H9 (cell line): ENCODE data around the gene ARHGEF33. TPM values are rescaled to one million over a fixed set of nuclear protein-coding genes. Genes with fewer than 3 reads are reported as not detected.

Source experiments
- DNase-seq: peaks from one replicate; pipeline ENCODE4 v3.0.0-alpha.2; 2017
- H2AFZ ChIP-seq: one replicate; pipeline ENCODE4 v1.6.1; 2013; ENCODE audit warnings: mild to moderate bottlenecking, low read length, control low read depth, moderate library complexity
- H2AK5ac ChIP-seq: 2 replicates; pipeline ENCODE4 v1.6.1; 2013; ENCODE audit warnings: low read length, control low read depth, mixed read lengths; ENCODE audit not compliant: insufficient read length
- H2BK120ac ChIP-seq: one replicate; pipeline ENCODE4 v1.6.1; 2013; ENCODE audit warnings: low read depth, mild to moderate bottlenecking, low read length, control low read depth, inconsistent platforms; ENCODE audit not compliant: poor library complexity, severe bottlenecking
- H2BK12ac ChIP-seq: 2 replicates; pipeline ENCODE4 v1.6.1; 2013; ENCODE audit warnings: low read length, control low read depth, mixed read lengths, low read depth; ENCODE audit not compliant: insufficient read length
- H2BK15ac ChIP-seq: 2 replicates; pipeline ENCODE4 v1.6.1; 2013; ENCODE audit warnings: low read depth, low read length, control low read depth
- H2BK20ac ChIP-seq: one replicate; pipeline ENCODE4 v1.6.1; 2013; ENCODE audit warnings: low read depth, mild to moderate bottlenecking, low read length, control low read depth, inconsistent platforms; ENCODE audit not compliant: poor library complexity, severe bottlenecking
- H2BK5ac ChIP-seq: 2 replicates; pipeline ENCODE4 v1.6.1; 2013; ENCODE audit warnings: low read length, control low read depth, mixed read lengths; ENCODE audit not compliant: insufficient read length
- H3K14ac ChIP-seq: 2 replicates; pipeline ENCODE4 v1.6.1; 2013; ENCODE audit warnings: low read length, control low read depth; ENCODE audit not compliant: insufficient read depth
- H3K18ac ChIP-seq: 2 replicates; pipeline ENCODE4 v1.6.1; 2013; ENCODE audit warnings: low read depth, mild to moderate bottlenecking, mixed read lengths, low read length, control low read depth; ENCODE audit not compliant: insufficient read length
- H3K23ac ChIP-seq: 2 replicates; pipeline ENCODE4 v1.6.1; 2013; ENCODE audit warnings: low read length, control low read depth, mixed read lengths, low read depth; ENCODE audit not compliant: insufficient read length
- H3K23me2 ChIP-seq: 2 replicates; pipeline ENCODE4 v1.6.1; 2013; ENCODE audit warnings: low read depth, mild to moderate bottlenecking, mixed read lengths, low read length, control low read depth; ENCODE audit not compliant: insufficient read length, poor library complexity, severe bottlenecking
- H3K27ac ChIP-seq: 2 replicates; pipeline ENCODE4 v1.5.1; 2013; ENCODE audit warnings: low read length, control low read depth, mixed read lengths, low read depth; ENCODE audit not compliant: insufficient read length
- H3K27me3 ChIP-seq: 2 replicates; pipeline ENCODE4 v1.6.1; 2013; ENCODE audit warnings: low read length, control low read depth, inconsistent platforms; ENCODE audit not compliant: insufficient read depth
- H3K4ac ChIP-seq: 2 replicates; pipeline ENCODE4 v1.6.1; 2013; ENCODE audit warnings: low read depth, mild to moderate bottlenecking, control low read depth, inconsistent platforms, low read length, moderate library complexity
- H3K4me1 ChIP-seq: 2 replicates; pipeline ENCODE4 v1.6.1; 2013; ENCODE audit warnings: low read length, control low read depth, inconsistent platforms; ENCODE audit not compliant: insufficient read depth
- H3K4me2 ChIP-seq: 2 replicates; pipeline ENCODE4 v1.6.1; 2013; ENCODE audit warnings: low read length, control low read depth, mixed read lengths; ENCODE audit not compliant: insufficient read length, insufficient read depth
- H3K56ac ChIP-seq: 2 replicates; pipeline ENCODE4 v1.6.1; 2013; ENCODE audit warnings: low read depth, mild to moderate bottlenecking, mixed read lengths, low read length, control low read depth; ENCODE audit not compliant: insufficient read length
- H3K79me1 ChIP-seq: 2 replicates; pipeline ENCODE4 v1.6.1; 2013; ENCODE audit warnings: low read depth, mild to moderate bottlenecking, moderate library complexity, low read length, control low read depth, inconsistent platforms; ENCODE audit not compliant: insufficient read depth, poor library complexity, severe bottlenecking
- H3K79me2 ChIP-seq: 2 replicates; pipeline ENCODE4 v1.6.1; 2013; ENCODE audit warnings: low read length, control low read depth, inconsistent platforms; ENCODE audit not compliant: insufficient read depth
- H3K9ac ChIP-seq: 2 replicates; pipeline ENCODE4 v1.6.1; 2013; ENCODE audit warnings: low read length, control low read depth, mixed read lengths; ENCODE audit not compliant: insufficient read length; ENCODE audit errors: extremely low read depth
- H3K9me3 ChIP-seq: one replicate; pipeline ENCODE4 v1.6.1; 2013; ENCODE audit warnings: low read depth, low read length, inconsistent platforms; ENCODE audit not compliant: control insufficient read depth
- H3T11ph ChIP-seq: one replicate; pipeline ENCODE4 v1.6.1; 2013; ENCODE audit warnings: mild to moderate bottlenecking, low read length, control low read depth, inconsistent platforms
- H4K20me1 ChIP-seq: one replicate; pipeline ENCODE4 v1.6.1; 2013; ENCODE audit not compliant: control insufficient read depth, insufficient read length, insufficient read depth
- H4K5ac ChIP-seq: 2 replicates; pipeline ENCODE4 v1.6.1; 2013; ENCODE audit warnings: low read depth, mild to moderate bottlenecking, mixed read lengths, low read length, control low read depth; ENCODE audit not compliant: insufficient read length
- H4K8ac ChIP-seq: replicated peaks from 2 replicates; pipeline ENCODE4 v1.6.1; 2013; ENCODE audit warnings: low read length, control low read depth, mixed read lengths, low read depth; ENCODE audit not compliant: insufficient read length
- H4K91ac ChIP-seq: 2 replicates; pipeline ENCODE4 v1.6.1; 2013; ENCODE audit warnings: low read depth, mild to moderate bottlenecking, moderate library complexity, mixed read lengths, low read length, control low read depth; ENCODE audit not compliant: insufficient read length
- H3K27ac Mint-ChIP-seq, 3 experiments: 2 replicates in 2 of 3; 3 replicates in 1 of 3; pipeline ENCODE4 v1.8.0; 2020 to 2021; ENCODE audit warnings: mixed read lengths in 3 of 3, mild to moderate bottlenecking in 1 of 3, moderate library complexity in 1 of 3
- H3K27me3 Mint-ChIP-seq: 2 replicates; pipeline ENCODE4 v1.8.0; 2021; ENCODE audit warnings: low read depth, mild to moderate bottlenecking, moderate library complexity, mixed read lengths
- H3K36me3 Mint-ChIP-seq, 3 experiments: 2 replicates in 2 of 3; 3 replicates in 1 of 3; pipeline ENCODE4 v1.8.0; 2020 to 2021; ENCODE audit warnings: low read depth in 3 of 3, mixed read lengths in 3 of 3; ENCODE audit not compliant: insufficient read depth in 1 of 3
- H3K4me1 Mint-ChIP-seq, 2 experiments: 2 replicates each; pipeline ENCODE4 v1.8.0; 2020; ENCODE audit warnings: mixed read lengths in 2 of 2
- H3K4me3 Mint-ChIP-seq, 2 experiments: 2 replicates in 1 of 2; 3 replicates in 1 of 2; pipeline ENCODE4 v1.8.0; 2020 to 2021; ENCODE audit warnings: mild to moderate bottlenecking in 2 of 2, mixed read lengths in 2 of 2, moderate library complexity in 1 of 2
- H3K9me3 Mint-ChIP-seq, 2 experiments: 2 replicates in 1 of 2; 3 replicates in 1 of 2; pipeline ENCODE4 v1.8.0; 2020; ENCODE audit warnings: mild to moderate bottlenecking in 2 of 2, mixed read lengths in 2 of 2, moderate library complexity in 1 of 2
- CTCF ChIP-seq: fragments of 200-600 bp; sonication (generic); conservative IDR thresholded peaks from 3 replicates; pipeline ENCODE4 v1.8.0; 2021; ENCODE audit warnings: antibody characterized with exemption, mild to moderate bottlenecking
- total RNA-seq: library from RNA; stranded (reverse); gene quantifications from 2 replicates; pipeline ENCODE4 v1.2.1, GENCODE V29; 2021

The ARHGEF33 gene
- total RNA-seq, 1 experiment from 2014 or later: 0.92 TPM

DNA sequence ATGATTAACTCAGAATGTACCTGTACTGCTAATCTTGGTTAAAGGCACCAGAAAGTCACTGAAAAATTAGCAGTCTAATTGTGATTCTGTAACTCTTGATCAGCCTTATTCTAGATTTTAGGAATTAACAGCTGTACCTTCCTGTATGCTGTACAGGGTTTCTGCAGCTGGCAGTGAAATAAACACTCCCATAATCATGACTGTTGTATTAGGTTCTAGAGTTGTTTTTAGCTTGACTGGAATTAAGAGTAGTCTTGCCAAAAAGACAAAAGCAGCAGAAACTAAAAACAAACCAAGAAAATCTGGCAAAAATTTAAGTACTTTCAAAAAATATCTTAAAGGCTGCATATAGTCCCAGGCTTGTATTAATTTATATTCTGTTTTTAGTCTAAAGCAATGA is 127.7 kb downstream of the ARHGEF33 start:
- Histone ChIP-seq H3K27me3 (no peaks in the 10 kb centered on the region), H2BK15ac (no peak overlapping the region), H2AFZ (no peak overlapping the region), H2BK5ac (no peak overlapping the region), H2AK5ac (no peak overlapping the region), H3K27ac (no peak overlapping the region), H3K79me2 (no peaks in the 10 kb centered on the region), H3K4me2 (no peak overlapping the region), H3K4me1 (peaks cover 2% of the 10 kb centered on the region; the same call in 1 of the 2 replicates), H3K9me3 (no peaks in the 10 kb centered on the region), H3K23ac (no peak overlapping the region), H3K9ac (no peak overlapping the region), H2BK12ac (no peak overlapping the region), H3K56ac (no peak overlapping the region), H3K14ac (no peak overlapping the region), H3K23me2 (no peaks in the 10 kb centered on the region), H4K20me1 (no peaks in the 10 kb centered on the region), H3K18ac (no peak overlapping the region), H3K4ac (no peak overlapping the region), H4K8ac (no peak overlapping the region), H3K79me1 (no peaks in the 10 kb centered on the region), H4K91ac (no peak overlapping the region), H2BK20ac (no peak overlapping the region), H3T11ph (no peak overlapping the region), H4K5ac (no peak overlapping the region), H2BK120ac (no peak overlapping the region)
- Mint-ChIP-seq H3K36me3 (peaks cover 0 to 6% (median 6%) of the 10 kb centered on the region in 3 experiments; a peak in 3 of 7 replicates), H3K4me1 (peaks cover 25 to 37% of the 10 kb centered on the region in 2 experiments), H3K9me3 (no peaks in the 10 kb centered on the region), H3K27me3 (no peaks in the 10 kb centered on the region), H3K4me3 (no peak overlapping the region), H3K27ac (no peak overlapping the region)
- no peak for TF ChIP-seq CTCF
- no peak for DNase-seq
